Cardiac septum (tissue), 1 donor: Measurements from ENCODE around the gene HMGXB3. TPM values are rescaled to one million over a fixed set of nuclear protein-coding genes. Genes with fewer than 3 reads are reported as not detected.

Source experiments
- DNase-seq: peaks from one replicate; pipeline ENCODE4 v3.0.0-alpha.2; 2020; ENCODE audit warnings: low spot score
- intact Hi-C: fragments of 100-400 bp; cut with DNase I; formaldehyde crosslinking; loops from one replicate; pipeline ENCODE4 v1.14.0; 2022
- total RNA-seq: library from RNA; stranded (reverse); fragmentation: NEBNext Ultra II Directional; extraction: Animal tissue kit (Norgen Biotek cat#: 25700); gene quantifications from one replicate; pipeline ENCODE4 v1.2.1, GENCODE V29; 2021
- donor health status: DM: no; HTN: no; CAD: no.

HMGXB3 gene
- total RNA-seq, 1 donor from 2014 or later, result 17.6 TPM

DNA sequence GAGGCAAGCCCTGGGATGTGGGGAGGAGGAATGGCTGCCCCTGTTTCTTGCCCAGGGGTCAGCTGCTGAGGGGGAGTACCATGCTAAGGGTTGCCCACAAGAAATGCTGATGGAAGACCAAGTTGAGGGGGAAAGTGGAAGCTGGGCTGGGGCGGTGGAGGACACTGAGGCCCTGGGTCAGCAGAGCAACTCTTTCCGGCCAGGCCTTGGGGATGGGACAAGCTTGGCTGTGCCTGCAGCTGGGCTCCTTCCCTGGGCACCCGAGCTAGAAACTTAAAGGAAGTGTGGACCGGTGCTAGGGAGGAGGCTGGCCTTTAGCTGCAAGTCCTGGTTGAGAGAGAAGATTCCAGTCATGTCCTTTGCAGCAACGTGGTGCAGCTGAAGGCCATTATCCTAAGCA is 63.1 kb downstream of the HMGXB3 start:
- DNase-seq, result no peak
- intact Hi-C loops, result no loop called here

DNA sequence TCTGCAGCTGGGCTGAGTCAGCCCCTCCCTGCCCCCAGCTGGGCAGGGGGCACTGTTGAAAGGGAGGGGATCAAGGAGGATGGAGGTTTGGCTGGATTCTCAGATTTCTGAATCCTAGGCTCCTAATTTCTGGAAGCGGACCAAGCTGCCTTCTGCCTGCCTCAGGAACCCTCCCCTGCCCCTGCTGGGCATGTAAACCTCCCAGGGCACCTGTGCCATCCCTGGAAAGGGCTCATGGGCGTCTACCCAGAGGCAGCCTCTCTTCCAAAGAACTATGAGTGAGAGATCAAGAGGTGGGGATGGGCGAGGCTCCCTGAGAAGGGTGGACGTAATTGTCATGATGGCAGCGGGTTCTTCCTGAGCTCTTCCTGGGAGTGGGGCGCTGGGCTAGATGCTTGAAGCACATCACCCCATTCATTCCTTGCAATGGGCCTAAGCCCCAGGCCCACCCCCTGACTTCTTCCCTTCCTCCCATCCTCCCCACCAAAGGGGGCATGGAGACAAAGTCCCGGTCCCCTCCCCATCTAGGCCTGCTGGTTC is 64.2 kb downstream of the HMGXB3 start:
- DNase-seq, result no peak
- intact Hi-C loops, result no loop called here

DNA sequence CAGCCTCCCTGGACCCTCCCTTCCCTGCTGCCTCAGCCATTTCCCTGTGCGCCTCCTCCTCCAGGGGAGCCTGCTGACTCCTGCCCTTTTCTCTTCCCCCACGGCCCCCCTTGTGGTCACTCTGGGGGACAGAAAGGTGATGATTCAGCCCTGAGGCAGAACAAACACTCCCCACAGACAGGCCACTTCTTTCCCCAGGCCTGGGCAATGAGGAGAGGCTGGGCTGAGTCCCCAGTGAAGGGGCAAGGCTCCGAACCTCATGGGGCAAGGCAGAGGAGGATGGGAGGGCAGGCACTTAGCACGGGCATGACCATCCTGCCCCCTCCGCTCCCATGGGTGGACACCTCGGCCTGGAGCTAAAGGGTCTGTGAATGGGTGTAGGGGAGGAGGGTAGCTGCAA is 64.8 kb downstream of the HMGXB3 start:
- intact Hi-C loops, result no loop called here

DNA sequence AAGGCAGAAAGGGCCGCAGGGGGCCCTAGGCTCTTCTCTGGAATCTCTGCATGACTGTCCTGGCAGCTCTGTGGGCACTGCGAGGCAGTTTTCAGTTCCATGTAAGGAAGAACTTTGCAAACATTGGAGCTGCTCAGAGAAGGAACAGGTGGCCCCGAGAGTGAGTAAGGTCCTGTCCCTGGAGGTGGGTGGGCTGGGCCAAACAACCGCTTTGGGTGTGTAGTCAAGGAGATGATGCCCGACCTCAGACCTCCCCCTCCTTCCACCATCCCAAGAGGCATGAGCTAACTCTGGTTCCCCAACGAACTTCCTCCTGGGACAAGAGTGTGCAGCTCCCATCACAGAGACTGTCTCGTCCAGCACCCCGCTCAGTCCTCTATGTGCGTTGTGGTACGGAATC is 65.3 kb downstream of the HMGXB3 start:
- intact Hi-C loops, result no loop called here
- DNase-seq, result no peak

More for the DNA sequence above, 64.8 kb downstream of the HMGXB3 start:
- DNase-seq, result no peak

DNA sequence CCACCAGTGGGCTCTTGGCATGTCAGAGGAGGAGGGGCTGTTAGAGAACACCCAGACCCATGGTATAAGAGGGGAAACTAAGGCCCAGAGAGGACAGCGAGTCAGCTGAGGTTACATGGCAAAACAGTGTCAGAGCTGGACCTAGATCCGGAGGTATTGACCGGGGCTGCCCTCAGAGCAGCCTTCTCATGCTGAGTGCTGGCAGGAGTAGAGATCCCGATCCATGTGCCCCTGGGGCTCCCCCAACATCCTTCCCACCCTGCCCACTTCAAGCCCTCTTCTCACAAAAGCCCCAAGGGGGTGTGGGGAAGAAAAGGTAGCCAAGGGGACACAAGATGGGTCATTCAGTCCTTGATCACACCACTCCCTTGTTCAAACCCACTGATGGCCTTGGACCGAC is 65.9 kb downstream of the HMGXB3 start:
- DNase-seq, result no peak
- intact Hi-C loops, result no loop called here

DNA sequence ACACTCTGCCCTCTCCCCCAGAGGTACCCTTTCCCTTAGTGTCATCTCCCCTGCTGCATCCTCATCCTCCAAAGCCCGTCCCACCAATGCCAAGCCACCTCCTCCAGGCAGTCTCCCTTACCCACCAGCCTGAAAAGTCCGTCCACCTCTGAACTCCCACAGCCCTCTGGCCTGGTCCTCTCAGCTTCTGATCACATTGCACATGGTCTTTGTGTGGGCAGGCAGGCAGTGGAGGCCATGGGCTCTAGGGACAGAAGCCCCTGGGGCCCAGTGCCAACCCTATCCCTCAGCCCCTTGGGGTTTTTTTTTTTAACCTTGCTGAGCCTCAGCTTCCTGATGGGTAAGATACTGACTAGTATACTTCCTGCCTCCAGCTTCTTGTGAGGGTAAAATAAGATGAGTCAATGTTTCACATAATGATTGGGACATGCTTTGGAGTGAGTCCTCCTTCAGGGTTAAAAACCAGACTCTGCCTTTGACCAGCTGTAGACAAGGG is 66.4 kb downstream of the HMGXB3 start:
- DNase-seq, result peak; percentile 36
- intact Hi-C loops, result no loop called here

DNA sequence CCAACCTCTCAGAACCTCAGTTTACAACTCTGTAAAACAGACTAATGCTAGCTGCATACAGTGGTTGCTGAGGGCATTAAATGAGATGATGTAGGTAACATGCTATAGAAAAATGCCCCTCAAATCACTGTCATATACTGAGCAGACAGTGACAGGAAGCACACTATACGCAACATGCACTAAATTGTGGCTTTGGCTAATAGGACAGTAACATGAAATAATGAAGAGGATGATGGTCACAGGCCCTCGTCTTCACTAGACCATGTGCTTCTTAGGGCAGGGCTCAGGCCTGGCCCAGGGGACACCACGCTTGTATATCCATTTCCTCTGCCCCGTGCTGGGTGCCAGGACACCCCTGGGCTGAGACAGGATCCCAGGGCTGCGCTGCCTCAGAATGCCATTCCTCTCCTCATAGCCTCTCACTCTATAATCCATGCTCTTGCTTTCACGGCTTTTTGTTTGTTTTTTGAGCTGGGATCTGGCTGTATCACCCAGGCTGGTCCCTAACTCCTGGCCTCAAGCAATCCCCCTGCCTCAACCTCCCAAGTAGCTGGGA is 66.9 kb downstream of the HMGXB3 start:
- DNase-seq, result peak; percentile 66
- intact Hi-C loops, result no loop called here

DNA sequence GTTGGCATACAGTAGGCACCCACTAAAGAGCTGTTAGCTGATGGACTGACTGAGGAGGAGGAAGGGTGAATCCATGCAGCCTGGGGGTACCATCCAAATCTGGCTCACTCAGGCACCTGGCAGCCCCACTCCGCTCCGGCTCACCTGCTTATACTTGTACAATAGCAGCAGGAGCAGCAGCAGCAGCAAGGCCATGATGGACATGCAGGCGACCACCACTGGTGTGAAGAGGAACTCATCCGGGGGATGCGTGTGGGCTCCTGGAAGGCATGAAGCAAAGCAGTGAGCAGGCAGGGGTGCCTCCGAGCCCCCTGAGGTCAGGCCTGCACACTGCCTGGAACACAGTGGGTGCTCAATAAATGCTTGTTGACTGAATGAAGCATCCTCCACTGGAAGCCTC is 67.5 kb downstream of the HMGXB3 start:
- intact Hi-C loops, result no loop called here
- peak; percentile 44 for DNase-seq

DNA sequence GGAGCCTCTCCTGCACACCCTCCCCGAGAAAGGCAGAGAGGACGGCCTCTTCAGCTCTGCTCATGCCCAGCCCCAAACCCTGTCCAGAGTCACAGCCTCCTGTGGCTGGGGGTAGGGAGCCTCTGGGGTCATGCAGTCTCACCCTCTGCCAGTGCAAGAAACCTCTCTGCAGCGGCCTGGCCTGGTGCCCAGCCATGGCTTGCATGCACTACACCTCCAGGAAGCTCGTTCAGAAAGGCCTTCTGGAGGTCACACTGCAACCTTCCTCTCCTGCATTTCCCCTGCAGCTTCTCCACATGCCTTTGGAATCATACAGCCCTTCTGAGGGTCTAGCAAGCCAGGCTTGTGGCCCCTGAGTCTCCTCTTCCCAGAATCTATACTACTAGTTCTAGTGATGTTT is 67.9 kb downstream of the HMGXB3 start:
- intact Hi-C loops, result no loop called here
- DNase-seq, result no peak

DNA sequence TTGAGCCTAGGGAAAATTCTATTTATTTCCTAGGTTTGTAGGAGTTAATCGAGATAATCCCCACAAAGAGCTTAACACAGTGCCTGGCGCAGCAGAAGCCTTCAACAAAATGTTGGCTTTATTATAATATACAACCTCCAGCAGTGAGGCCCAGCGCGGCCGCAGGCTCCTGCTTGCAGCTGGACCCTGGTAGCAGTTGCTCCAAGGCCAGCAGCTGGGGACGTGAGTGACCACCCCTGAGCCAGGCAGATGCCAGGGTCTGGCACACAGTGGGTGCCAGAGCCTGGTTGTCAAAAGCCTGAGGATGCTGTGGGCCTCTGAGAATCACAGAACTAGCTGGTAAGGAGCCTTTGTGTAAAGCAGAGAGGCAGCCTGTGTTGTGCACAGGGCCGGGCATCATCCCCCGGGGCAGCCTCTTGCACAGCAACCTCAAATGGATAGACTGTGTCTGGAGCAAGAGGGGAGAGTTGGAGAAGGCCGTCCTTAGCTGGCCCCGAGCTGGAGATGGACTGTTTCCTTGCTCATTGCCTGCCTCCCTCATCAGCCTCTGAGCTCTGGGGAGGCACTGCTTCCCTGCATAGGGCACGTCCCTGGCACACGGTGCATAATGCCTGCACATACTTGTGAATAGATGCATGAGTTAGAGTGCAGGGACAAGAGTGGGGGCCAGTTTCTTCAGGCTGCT is 68.6 kb downstream of the HMGXB3 start:
- DNase-seq, result peak; percentile 62

DNA sequence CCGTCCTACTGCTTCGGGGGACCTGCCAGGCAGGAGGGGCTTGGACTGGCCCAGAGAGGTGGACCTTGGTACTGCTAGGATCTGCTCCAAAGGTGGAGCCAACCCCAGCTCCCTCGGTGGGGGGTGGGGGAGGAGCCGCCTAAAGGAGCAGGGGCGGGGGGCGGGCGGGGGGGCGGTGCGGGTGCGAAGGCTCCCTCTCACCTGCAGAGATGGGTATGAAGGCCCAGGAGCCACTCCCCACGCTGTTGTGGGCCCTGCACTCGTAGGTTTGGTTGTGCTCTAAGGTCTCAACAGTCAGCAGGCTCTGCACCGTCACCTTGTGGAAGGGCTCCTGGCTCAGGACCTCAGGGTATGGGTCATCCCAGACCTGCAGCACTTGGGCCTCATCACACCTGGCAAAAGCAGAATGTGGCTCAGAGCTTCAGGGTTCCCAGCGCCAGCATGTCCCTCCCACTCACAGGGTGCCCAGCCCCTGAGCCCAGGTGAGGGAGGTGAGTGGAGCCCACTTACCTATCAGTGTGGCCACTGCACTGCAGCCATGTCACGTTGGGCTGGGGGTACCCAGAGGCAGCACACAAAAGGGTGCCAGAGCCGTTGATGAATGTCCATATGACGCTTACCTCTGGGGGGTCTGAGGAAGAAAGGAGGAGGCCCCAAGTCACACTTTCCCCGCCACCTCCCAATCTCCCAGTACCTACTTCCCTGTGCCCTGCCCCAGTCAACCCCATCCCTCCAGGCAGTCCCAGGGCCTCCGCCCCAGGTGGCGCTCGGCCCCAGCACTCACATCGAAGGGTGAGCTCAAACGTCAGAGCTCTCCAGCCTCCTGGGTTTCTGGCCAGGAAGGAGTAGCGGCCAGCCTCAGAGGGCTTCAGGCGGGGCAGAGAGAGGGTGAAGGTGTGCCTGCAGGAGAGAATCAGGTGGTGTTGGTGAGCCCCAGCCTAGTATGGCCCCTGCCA is 69.4 kb downstream of the HMGXB3 start:
- intact Hi-C loops, result no loop called here
- peak; percentile 68 for DNase-seq

More for the DNA sequence above, 68.6 kb downstream of the HMGXB3 start:
- intact Hi-C loops, result no loop called here

DNA sequence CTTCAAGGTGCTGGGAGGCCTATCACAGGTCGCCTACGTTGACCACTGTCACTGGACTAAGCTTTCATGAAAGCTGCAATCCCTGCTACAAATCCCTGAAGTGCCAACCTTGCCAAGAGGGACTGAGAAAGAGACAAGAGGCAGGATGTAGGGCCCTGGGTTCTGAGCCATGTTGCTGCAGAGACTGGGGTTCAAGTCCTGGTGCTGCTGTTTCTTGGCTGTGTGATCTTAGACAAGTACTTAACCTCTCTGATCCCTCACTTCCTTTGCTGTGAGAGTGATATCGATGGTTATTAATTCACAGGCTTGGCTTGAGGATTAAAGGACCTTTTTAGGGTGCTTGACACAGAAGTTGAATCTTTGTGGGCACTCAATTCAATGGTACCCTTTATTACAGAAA is 70.3 kb downstream of the HMGXB3 start:
- intact Hi-C loops, result no loop called here
- peak; percentile 12 for DNase-seq

DNA sequence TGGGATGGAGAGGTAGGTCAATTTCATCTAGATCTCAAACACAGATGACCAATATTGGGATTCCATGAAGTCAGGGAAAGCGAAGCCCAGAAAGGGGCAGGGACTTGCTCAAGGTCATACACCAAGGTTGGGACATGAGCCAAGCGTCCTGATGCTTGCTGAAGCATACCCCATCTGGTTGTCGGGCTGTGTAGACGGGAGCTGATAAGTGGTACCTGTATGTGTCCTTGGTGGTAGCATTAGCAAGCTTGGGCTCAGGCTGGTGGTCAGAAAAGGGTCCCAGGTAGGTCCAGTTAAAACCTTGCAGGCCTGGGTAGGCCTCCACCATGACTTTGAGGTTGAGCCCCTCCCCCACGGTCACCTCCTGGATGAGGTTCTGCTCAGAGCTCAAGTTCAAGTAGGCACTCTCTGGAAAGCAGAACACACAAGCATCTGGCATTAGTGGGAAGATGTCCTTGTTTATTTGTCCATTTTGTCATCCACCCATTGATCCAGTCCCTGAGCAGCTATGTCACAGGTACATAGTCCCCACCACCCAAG is 72.6 kb downstream of the HMGXB3 start:
- DNase-seq, result peak; percentile 70

DNA sequence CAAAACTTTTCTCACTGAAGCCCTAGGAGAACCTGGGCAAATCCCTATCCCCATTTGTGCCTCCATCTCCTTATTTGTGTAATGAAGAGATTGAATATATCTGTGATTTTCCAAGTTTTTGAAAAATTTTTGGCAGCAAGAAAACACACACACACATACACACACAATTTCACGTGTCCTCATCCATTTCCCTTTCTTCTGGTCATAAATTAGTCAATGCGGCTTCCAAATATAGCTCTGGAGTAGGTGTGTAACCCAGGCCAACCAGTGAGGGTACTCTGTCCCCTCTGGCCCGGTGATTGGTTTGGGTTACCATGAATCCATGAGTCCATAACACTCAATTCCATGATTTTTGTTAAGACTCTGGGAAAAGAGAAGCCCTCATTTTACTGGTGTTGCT is 73.1 kb downstream of the HMGXB3 start:
- DNase-seq, result peak; percentile 36

More for the DNA sequence above, 72.6 kb downstream of the HMGXB3 start:
- intact Hi-C loops, result no loop called here

DNA sequence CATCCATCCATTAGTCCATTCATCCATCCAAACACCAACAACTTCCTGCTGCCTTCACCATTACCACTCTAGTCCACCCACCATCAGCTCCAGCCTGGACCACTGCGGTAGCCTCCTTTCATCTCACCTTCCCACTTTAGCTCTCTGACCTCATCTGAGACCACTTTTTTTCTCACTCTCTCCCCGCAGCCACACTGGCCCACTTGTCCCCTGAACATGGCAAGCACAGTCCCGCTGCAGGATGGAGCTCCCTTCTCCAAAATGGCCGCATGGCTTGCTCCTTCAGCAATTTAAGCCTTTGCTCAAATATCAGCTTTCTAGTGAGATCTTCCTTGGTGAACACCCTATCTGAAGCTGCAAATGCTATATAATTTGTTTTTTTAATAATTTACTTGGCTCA is 74.7 kb downstream of the HMGXB3 start:
- intact Hi-C loops, result no loop called here
- peak; percentile 33 for DNase-seq

More for the DNA sequence above, 73.1 kb downstream of the HMGXB3 start:
- intact Hi-C loops, result no loop called here

DNA sequence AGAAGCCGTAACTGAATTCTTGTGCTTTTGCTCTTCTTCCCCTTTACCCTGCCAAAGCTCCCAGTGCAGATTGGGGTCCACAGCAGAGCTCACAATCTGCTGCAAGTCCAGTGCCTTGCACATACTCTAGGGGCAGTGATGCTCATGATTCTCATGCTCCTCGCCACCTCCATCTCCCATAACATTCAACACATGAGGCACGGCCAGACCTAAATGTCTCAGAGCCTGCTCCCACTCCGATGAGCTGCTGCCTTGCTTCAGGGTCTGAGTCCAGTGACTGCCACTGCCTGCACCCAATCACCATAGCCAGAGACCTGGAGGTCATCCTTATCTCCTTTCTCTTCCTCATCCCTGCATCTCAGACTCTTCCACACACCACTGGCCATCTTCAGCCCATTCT is 75.3 kb downstream of the HMGXB3 start:
- DNase-seq, result peak; percentile 67

DNA sequence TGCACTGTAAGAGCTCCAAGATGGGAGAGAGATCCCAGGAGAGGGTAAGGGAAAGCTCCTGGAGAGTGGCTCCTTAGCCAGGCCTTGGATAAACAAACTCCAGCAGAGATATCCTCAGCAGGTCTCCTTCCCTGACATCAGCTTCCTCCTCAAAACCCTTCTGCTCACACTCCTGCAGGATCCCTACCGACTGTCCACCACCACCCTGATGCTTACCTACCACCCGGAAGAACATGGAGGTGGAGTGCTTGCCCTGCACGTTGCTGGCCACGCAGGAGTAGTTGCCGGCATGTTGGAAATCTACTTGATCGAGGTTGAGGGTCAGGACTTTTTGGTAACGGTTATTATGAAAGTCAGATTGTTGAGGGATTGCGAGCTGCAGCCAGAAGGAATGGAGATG is 76.5 kb downstream of the HMGXB3 start:
- peak; percentile 67 for DNase-seq
- intact Hi-C loops, result no loop called here

More for the DNA sequence above, 75.3 kb downstream of the HMGXB3 start:
- intact Hi-C loops, result no loop called here

DNA sequence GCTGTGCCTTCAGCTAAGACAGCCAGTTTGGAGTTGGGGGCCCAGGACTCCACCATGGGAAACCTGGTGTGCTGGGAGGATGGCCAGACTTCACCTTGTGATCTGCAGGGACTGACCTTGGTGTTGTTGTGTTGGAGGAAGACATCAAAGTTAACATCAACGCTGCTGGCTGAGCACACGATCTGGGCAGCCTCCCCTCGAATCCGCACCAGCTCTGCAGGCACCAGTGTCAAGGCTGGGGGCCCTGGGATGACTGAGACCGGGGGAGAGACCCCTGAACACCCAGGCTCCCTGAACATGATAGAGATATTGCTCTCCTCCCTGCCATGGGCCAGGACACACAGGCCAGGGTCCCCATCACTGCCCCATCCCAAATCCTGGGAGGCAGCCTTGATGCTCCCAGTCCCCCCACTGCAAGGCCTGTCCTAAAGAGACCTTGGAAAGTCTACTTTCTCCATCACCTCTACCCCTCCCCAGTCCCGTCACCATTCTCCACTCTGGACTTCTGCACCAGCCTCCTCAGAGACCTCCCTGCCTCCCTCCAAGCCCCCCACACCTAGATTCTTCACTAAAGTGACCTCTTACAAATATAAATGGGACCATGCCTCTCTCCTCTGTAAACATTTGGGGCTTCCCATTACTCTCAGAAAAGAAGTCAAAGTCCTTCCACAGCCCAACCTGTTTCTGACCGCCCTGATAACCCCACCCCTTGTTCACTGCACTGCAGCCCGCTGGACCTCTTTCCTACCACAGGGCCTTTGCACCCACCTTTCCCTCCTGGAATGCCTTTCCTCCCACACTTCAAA is 77.7 kb downstream of the HMGXB3 start:
- DNase-seq, result peak; percentile 64

More for the DNA sequence above, 77.7 kb downstream of the HMGXB3 start:
- intact Hi-C loops, result no loop called here
